Lung (tissue), 12 donors: ENCODE data around the gene OGG1. TPM values are rescaled to one million over a fixed set of nuclear protein-coding genes. Genes with fewer than 3 reads are reported as not detected.

Source experiments
- ATAC-seq: fragments of 200-7000 bp; cut with Tn5 transposase; one replicate; pipeline ENCODE4 v1.9.1; 2020; ENCODE audit warnings: moderate number of reproducible peaks; ENCODE audit not compliant: insufficient read depth, low FRiP score
- DNase-seq, 3 donors: peaks; one replicate each; pipeline ENCODE4 v3.0.0-alpha.2; 2013 to 2017
- H3K27ac ChIP-seq, 2 donors: one replicate each; pipeline ENCODE4 v1.5.1; 2013; ENCODE audit warnings: mild to moderate bottlenecking in 2 of 2, moderate library complexity in 2 of 2, control low read depth in 1 of 2, inconsistent platforms in 1 of 2, low read depth in 1 of 2, low read length in 1 of 2
- H3K27me3 ChIP-seq, 3 donors: one replicate each; pipeline ENCODE4 v1.5.1; 2013; ENCODE audit warnings: low read length in 2 of 3; ENCODE audit not compliant: control insufficient read depth in 3 of 3, insufficient read depth in 3 of 3
- H3K36me3 ChIP-seq, 4 donors: one replicate each; pipeline ENCODE4 v1.5.1; 2013; ENCODE audit warnings: low read length in 4 of 4, mild to moderate bottlenecking in 1 of 4, moderate library complexity in 1 of 4; ENCODE audit not compliant: control insufficient read depth in 4 of 4, insufficient read depth in 4 of 4
- H3K4me1 ChIP-seq, 5 donors: one replicate each; pipeline ENCODE4 v1.5.1; 2013; ENCODE audit warnings: low read length in 5 of 5, mild to moderate bottlenecking in 2 of 5, moderate library complexity in 1 of 5; ENCODE audit not compliant: control insufficient read depth in 5 of 5, insufficient read depth in 5 of 5
- H3K4me3 ChIP-seq: one replicate; pipeline ENCODE4 v1.5.1; 2013; ENCODE audit warnings: mild to moderate bottlenecking, control low read depth, moderate library complexity
- H3K9ac ChIP-seq, 2 donors: one replicate each; pipeline ENCODE4 v1.5.1; 2013; ENCODE audit warnings: low read length in 2 of 2, control low read depth in 1 of 2; ENCODE audit not compliant: insufficient read depth in 1 of 2
- H3K9me3 ChIP-seq, 4 donors: one replicate each; pipeline ENCODE4 v1.5.1; 2013; ENCODE audit warnings: low read length in 3 of 4, mild to moderate bottlenecking in 1 of 4, moderate library complexity in 1 of 4; ENCODE audit not compliant: control insufficient read depth in 4 of 4, insufficient read depth in 3 of 4
- CTCF ChIP-seq: IDR thresholded peaks from 2 replicates; pipeline ENCODE4 v1.5.1; 2012; ENCODE audit warnings: mild to moderate bottlenecking; ENCODE audit errors: control extremely low read depth, extremely low read depth
- WGBS, 2 donors: extraction: QIAGEN DNeasy Blood & Tissue Kit; methylation state at CpG; one replicate each; pipeline ENCODE4 v1.1.7; 2013; 5-methylcytosine and 5-hydroxymethylcytosine counted together
- polyA plus RNA-seq, 2 donors: library from polyadenylated mRNA; stranded (reverse); fragments of 200-250 nt; gene quantifications; one replicate each; pipeline ENCODE4 v1.2.1, GENCODE V29; 2013
- total RNA-seq, 2 donors: library from RNA; depleted of rRNA in 1 of 2; stranded (reverse); fragments of >200 nt in 1 of 2; gene quantifications; one replicate each; pipeline ENCODE4 v1.2.1, GENCODE V29; 2014 to 2021
- donor health status: control.
- donor health status: control.
- donor health status: Bipolar disorder and iron deficiency.
- donor health status: healthy.
- donor health status: DM: yes; HTN: yes; CAD: no.

Gene OGG1
- total and polyA plus RNA-seq, 4 donors: 13.2 to 31.2 (median 23.3) TPM

GRCh38 chr3:9800529-9800928 lies 50.8 kb downstream of the OGG1 start:
- no peak overlapping the region for H3K27ac ChIP-seq
- H3K36me3 ChIP-seq: peaks cover 40 to 62% (median 53%) of the 10 kb centered on the region in 4 donors

GRCh38 chr3:9803494-9803893 lies 53.7 kb downstream of the OGG1 start:
- no peak for TF ChIP-seq CTCF
- Histone ChIP-seq H3K4me1 (no peaks in the 10 kb centered on the region), H3K4me3 (no peak overlapping the region), H3K9me3 (no peaks in the 10 kb centered on the region), H3K27me3 (no peaks in the 10 kb centered on the region), H3K36me3 (peaks cover 30 to 59% (median 42%) of the 10 kb centered on the region in 4 donors), H3K27ac (peak overlapping the region in 1 of 2 donors; percentile 35), H3K9ac (no peak overlapping the region)
- no peak for ATAC-seq
- DNase-seq: no peak
- WGBS, 2 donors: 94 to 96% methylated on average over 1 of the region's 1 CpG

More at GRCh38 chr3:9800529-9800928, 50.8 kb downstream of the OGG1 start:
- Histone ChIP-seq H3K9ac (no peak overlapping the region), H3K27me3 (no peaks in the 10 kb centered on the region), H3K9me3 (no peaks in the 10 kb centered on the region), H3K4me1 (no peaks in the 10 kb centered on the region), H3K4me3 (no peak overlapping the region)
- TF ChIP-seq CTCF: no peak
- ATAC-seq (no peak), DNase-seq (no peak)
- WGBS, 2 donors: 88 to 90% methylated on average over 5 of the region's 5 CpGs

- no peak overlapping the region for H3K27ac ChIP-seq
- WGBS, 2 donors: 91 to 97% methylated on average over 5 of the region's 5 CpGs
Observed at GRCh38 chr3:9804996-9805395, 55.2 kb downstream of the OGG1 start.

More at GRCh38 chr3:9804996-9805395, 55.2 kb downstream of the OGG1 start:
- DNase-seq (no peak), ATAC-seq (no peak)
- Histone ChIP-seq H3K9me3 (no peaks in the 10 kb centered on the region), H3K9ac (no peak overlapping the region), H3K36me3 (peaks cover 19 to 50% (median 31%) of the 10 kb centered on the region in 4 donors), H3K4me3 (no peak overlapping the region), H3K27me3 (no peaks in the 10 kb centered on the region), H3K4me1 (peaks cover 0 to 7% (median 0%) of the 10 kb centered on the region in 5 donors)
- TF ChIP-seq CTCF: no peak
